ENCODE data around the gene CCDC61.

The CCDC61 gene

DNA sequence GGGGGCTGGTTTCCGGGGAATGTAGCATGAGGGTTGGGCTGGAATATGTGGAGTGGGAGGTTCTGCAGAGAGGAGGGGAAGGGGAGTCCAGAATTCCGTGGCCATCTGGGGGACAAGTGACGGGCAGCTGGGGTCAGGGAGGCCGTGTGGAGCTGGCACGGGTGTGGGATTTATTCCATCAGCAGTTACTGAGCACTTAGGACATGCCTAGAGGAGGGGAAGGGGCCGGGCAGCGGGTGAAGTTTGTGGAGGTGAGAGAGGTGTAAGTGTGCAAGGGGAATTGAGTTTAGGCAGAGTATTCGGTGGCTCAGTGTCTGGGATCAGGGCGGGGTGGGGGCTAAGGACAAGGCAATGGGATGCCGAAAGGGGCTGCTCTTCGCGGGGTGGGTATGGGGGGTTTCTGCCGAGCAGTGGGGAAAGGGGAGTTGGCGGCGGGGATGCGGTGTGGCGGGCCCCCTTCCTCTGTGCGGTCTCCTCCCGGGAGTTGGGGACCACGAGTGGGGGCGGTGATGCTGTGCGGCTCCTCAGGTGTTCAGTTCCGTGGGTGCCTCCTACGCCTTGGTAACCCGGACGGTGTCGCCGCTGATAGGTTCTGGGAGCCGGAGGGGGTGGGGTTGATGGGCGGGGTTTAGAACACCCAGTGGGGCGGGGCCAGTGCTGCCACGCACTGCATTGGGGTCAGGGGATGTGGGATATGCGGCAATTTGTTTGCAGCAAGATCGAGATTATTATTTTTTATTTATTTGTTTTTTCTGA lies 5.4 kb downstream of the CCDC61 start:
- no peak overlapping the region for H3K4me2 ChIP-seq (ENCODE audit: low read length)
- H2AFZ ChIP-seq, result no peak overlapping the region
- TF ChIP-seq, protein P1, sequence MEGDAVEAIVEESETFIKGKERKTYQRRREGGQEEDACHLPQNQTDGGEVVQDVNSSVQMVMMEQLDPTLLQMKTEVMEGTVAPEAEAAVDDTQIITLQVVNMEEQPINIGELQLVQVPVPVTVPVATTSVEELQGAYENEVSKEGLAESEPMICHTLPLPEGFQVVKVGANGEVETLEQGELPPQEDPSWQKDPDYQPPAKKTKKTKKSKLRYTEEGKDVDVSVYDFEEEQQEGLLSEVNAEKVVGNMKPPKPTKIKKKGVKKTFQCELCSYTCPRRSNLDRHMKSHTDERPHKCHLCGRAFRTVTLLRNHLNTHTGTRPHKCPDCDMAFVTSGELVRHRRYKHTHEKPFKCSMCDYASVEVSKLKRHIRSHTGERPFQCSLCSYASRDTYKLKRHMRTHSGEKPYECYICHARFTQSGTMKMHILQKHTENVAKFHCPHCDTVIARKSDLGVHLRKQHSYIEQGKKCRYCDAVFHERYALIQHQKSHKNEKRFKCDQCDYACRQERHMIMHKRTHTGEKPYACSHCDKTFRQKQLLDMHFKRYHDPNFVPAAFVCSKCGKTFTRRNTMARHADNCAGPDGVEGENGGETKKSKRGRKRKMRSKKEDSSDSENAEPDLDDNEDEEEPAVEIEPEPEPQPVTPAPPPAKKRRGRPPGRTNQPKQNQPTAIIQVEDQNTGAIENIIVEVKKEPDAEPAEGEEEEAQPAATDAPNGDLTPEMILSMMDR (IDR thresholded peaks at IDR 0.05), result no peak
- peaks cover 18% of the 10 kb centered on the region for H3K79me2 ChIP-seq
- no peak overlapping the region for H3K4me3 ChIP-seq (ENCODE audit: low read depth, low read length)
- H3K27ac ChIP-seq, result no peak overlapping the region
- no peaks in the 10 kb centered on the region for H3K4me1 ChIP-seq
- H3K27me3 ChIP-seq (ENCODE audit: control insufficient read depth, insufficient read depth, low read length), result no peaks in the 10 kb centered on the region
- H3K9ac ChIP-seq, result no peak overlapping the region
- no peaks in the 10 kb centered on the region for H3K9me3 ChIP-seq (ENCODE audit: control insufficient read depth, low read length)
- H3K36me3 ChIP-seq (ENCODE audit: control insufficient read depth, insufficient read depth, low read length), result no peaks in the 10 kb centered on the region

DNA sequence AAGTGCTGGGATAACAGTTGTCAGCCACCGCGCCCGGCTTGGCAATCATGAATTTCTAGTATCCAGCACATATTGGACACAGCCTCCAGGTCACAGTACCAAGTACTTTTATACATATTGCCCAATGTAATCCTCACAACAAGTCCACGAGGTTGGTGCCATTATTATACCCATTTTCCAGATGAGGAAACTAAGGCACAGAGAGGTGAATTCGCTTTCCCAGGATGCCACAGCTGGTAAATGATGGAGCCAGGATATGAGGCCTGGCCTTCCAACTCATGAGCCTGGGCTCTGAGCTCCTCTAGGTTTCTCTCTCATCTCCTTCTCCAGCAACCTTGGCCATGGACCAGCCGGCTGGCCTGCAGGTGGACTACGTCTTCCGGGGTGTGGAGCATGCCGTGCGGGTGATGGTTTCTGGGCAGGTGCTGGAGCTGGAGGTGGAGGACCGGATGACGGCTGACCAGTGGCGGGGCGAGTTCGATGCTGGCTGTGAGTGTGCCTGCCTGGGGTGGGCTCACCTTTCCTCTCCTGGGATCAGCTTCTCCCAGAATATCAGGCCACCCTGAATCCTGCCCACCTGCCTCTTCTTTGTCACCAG lies 7.5 kb downstream of the CCDC61 start:
- Histone ChIP-seq H3K36me3 (ENCODE audit: control insufficient read depth, insufficient read depth, low read length) (no peaks in the 10 kb centered on the region), H3K27ac (no peak overlapping the region), H3K9me3 (ENCODE audit: control insufficient read depth, low read length) (no peaks in the 10 kb centered on the region), H3K79me2 (peaks cover 5% of the 10 kb centered on the region), H2AFZ (no peak overlapping the region), H3K9ac (no peak overlapping the region), H3K27me3 (ENCODE audit: control insufficient read depth, insufficient read depth, low read length) (no peaks in the 10 kb centered on the region), H3K4me1 (no peaks in the 10 kb centered on the region), H3K4me2 (ENCODE audit: low read length) (no peak overlapping the region), H3K4me3 (ENCODE audit: low read depth, low read length) (no peak overlapping the region)
- TF ChIP-seq, protein P1 (IDR thresholded peaks at IDR 0.05), result no peak

DNA sequence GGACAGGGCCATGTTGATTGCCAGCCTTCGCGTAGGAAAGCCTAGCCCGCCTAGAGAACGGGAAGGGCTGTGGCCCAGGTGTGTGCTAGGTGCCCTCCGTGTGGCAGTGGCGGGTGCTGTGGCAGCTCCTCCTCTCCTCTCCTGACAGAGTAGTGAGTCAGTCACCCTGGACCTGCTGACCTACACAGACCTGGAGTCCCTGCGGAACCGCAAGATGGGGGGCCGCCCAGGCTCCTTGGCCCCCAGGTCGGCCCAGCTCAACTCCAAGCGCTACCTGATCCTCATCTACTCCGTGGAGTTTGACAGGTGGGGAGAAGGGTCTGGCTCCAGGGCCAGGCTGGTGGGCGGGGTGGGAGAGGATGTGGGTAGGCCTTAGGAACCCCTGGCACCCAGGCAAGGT lies 11.1 kb downstream of the CCDC61 start:
- H3K4me3 ChIP-seq (ENCODE audit: low read depth, low read length), result no peak overlapping the region
- no peaks in the 10 kb centered on the region for H3K9me3 ChIP-seq (ENCODE audit: control insufficient read depth, low read length)
- H2AFZ ChIP-seq, result no peak overlapping the region
- H3K9ac ChIP-seq, result no peak overlapping the region
- no peaks in the 10 kb centered on the region for H3K4me1 ChIP-seq
- TF ChIP-seq, protein P1 (IDR thresholded peaks at IDR 0.05), result no peak
- H3K79me2 ChIP-seq, result peaks cover 6% of the 10 kb centered on the region
- no peak overlapping the region for H3K4me2 ChIP-seq (ENCODE audit: low read length)
- H3K27ac ChIP-seq, result no peak overlapping the region
- H3K27me3 ChIP-seq (ENCODE audit: control insufficient read depth, insufficient read depth, low read length), result no peaks in the 10 kb centered on the region
- H3K36me3 ChIP-seq (ENCODE audit: control insufficient read depth, insufficient read depth, low read length), result no peaks in the 10 kb centered on the region

DNA sequence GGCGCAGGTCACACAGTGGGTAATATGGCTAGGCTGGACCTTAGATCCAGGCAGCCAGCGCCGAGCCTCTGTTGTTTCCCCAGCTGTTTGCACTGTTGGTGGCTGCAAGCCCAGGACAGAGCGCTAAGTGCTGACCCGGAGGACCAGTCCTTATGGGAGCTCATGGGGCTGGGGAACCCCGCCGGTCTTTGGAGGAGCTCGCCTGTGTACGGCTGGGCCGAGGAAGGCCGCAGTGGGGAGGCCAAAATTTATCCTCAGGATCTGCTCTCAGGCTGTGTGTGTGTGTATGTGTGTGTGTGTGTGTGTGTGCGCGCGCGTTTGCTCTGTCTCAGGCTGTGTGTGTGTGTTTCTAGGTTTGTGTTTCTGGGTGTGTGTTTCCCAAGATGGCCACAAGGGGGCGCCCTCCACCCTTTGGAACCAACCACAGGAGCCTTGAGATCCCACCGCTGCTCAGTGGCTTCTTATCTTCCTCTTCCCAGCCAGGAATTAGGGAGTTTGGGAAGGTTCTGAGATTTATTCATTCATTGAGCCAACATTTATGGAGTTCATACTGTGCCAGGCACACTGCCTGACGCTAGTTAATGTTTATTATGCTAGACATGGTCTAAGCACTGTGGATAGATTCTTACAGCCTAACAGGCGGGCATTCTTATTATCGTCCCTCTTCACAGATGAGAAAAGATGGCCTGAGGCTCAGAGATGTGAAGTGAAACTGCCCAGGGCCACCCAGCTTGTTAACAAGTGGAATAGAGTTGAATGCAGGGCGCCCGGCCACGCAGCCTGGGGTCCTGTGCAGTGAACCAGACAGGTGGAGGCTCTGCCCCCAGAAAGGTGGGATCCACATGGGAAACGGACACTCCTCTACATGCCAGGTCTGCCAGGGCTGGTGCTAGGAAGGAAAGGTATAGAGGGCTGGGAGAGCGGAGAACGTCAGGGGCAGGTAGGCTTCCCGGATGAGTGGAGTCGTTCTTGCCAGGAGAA lies 14.6 kb downstream of the CCDC61 start:
- TF ChIP-seq, protein P1 (IDR thresholded peaks at IDR 0.05), result peak; percentile 92
- peaks cover 5% of the 10 kb centered on the region for H3K4me1 ChIP-seq
- no peaks in the 10 kb centered on the region for H3K9me3 ChIP-seq (ENCODE audit: control insufficient read depth, low read length)
- H3K4me2 ChIP-seq (ENCODE audit: low read length), result no peak overlapping the region
- no peak overlapping the region for H3K4me3 ChIP-seq (ENCODE audit: low read depth, low read length)
- no peaks in the 10 kb centered on the region for H3K36me3 ChIP-seq (ENCODE audit: control insufficient read depth, insufficient read depth, low read length)
- H3K27me3 ChIP-seq (ENCODE audit: control insufficient read depth, insufficient read depth, low read length), result no peaks in the 10 kb centered on the region
- H2AFZ ChIP-seq, result no peak overlapping the region
- no peak overlapping the region for H3K9ac ChIP-seq
- H3K79me2 ChIP-seq, result peaks cover 6% of the 10 kb centered on the region
- H3K27ac ChIP-seq, result no peak overlapping the region
